RWPE1 (cell line): ENCODE data around the gene PMS1.

ENCODE experiments used
- CTCF ChIA-PET: fragments of 350-600 bp; sonication (Branson Sonifier 250); formaldehyde crosslinking; extraction: SDS; loops from one replicate; lab custom pipeline; 2021; lab: Yijun Ruan, JAX
- POLR2A ChIA-PET: fragments of 400-600 bp; formaldehyde crosslinking; extraction: SDS; loops from one replicate; lab custom pipeline; 2020; ENCODE audit warnings: antibody characterized with exemption; ENCODE audit not compliant: low non-redundant PET; lab: Yijun Ruan, JAX
- DNase-seq: peaks from one replicate; pipeline ENCODE4 v3.0.0; 2012; ENCODE audit warnings: low spot score
- H3K27ac ChIP-seq: fragments of 450-650 bp; 2 replicates; pipeline ENCODE4 v1.5.1; 2017
- CTCF ChIP-seq: fragments of 450-650 bp; conservative IDR thresholded peaks from 2 replicates; pipeline ENCODE4 v1.5.1; 2017; ENCODE audit warnings: low read depth, mild to moderate bottlenecking

Gene PMS1

GRCh38 chr2:189802396-189802912 lies 18.2 kb downstream of the PMS1 start:
- no peak for TF ChIP-seq CTCF
- POLR2A ChIA-PET, result no interaction called here

GRCh38 chr2:189803431-189803830 lies 19.2 kb downstream of the PMS1 start:
- ChIA-PET CTCF (interaction anchor here (0.7 kb wide), 1 partner anchor 272 kb away, joined by 3 read pairs; no protein-coding TSS in a partner anchor), POLR2A (no interaction called here)
- no peak for DNase-seq
- no peak overlapping the region for H3K27ac ChIP-seq
- TF ChIP-seq CTCF, result no peak

More at GRCh38 chr2:189802396-189802912, 18.2 kb downstream of the PMS1 start:
- no peak for DNase-seq
- CTCF ChIA-PET, result interaction anchor here (0.6 kb wide), 1 partner anchor 18 kb away, joined by 4 read pairs; no protein-coding TSS in a partner anchor
- H3K27ac ChIP-seq, result no peak overlapping the region

- ChIA-PET CTCF (no interaction called here), POLR2A (no interaction called here)
- no peak for DNase-seq
- no peak overlapping the region for H3K27ac ChIP-seq
- TF ChIP-seq CTCF, result no peak
Measured at GRCh38 chr2:189818249-189819038, 34.2 kb downstream of the PMS1 start.

- POLR2A ChIA-PET, result no interaction called here
- no peak for DNase-seq
- no peak for TF ChIP-seq CTCF
- H3K27ac ChIP-seq, result no peak overlapping the region
- CTCF ChIA-PET, result no interaction called here
Measured at GRCh38 chr2:189819297-189819704, 35.1 kb downstream of the PMS1 start.

- ChIA-PET CTCF (no interaction called here), POLR2A (no interaction called here)
- TF ChIP-seq CTCF, result no peak
- no peak for DNase-seq
- H3K27ac ChIP-seq, result peak overlapping the region; percentile 14; the same call in 1 of the 2 replicates
Measured at GRCh38 chr2:189821953-189822748, 37.9 kb downstream of the PMS1 start.

DNA sequence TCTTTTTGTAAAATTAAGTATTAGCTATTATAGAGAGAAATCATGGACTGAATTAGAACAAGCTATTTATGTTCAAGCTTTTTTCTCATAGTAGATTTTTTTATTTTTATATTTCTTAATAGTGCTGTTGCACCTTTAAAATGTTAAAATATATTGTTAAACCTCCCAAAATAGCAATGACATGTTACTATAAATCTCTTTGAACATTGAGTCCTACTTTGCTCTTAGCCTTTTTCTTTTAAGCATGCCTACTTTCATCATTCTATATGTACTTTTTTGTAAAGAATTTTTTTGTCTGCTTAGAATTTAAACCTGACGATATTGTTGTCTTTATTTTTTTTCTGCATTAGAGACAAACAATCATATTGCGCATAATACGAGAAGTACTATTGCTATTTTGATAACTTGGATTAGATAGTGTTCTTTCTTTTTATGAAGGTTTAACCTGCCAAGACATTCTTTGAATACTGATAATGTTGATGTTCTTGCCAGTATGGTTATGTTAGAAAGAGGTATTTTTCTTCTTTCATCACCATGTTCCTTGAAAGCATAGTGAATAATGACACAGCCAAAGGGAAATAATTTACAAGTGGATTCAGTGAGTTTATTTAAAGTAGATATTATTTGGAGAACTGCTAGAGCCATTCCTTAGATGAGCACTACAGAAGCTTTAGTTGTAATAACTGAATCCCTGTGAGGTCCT lies 40.6 kb downstream of the PMS1 start:
- TF ChIP-seq CTCF, result no peak
- DNase-seq, result no peak
- ChIA-PET POLR2A (no interaction called here), CTCF (no interaction called here)
- H3K27ac ChIP-seq, result no peak overlapping the region
